Esophagus (tissue), 2 donors: Measurements from ENCODE around the gene SPATS2L. TPM values are rescaled to one million over a fixed set of nuclear protein-coding genes. Genes with fewer than 3 reads are reported as not detected.
A peak's percentile ranks its signal among the peaks of the same experiment; 100 is the strongest.

ENCODE experiments used
- H3K27ac ChIP-seq, 2 donors: one replicate each; pipeline ENCODE4 v1.5.1; 2013; ENCODE audit warnings: low read depth in 2 of 2, mild to moderate bottlenecking in 2 of 2, inconsistent platforms in 1 of 2, low read length in 1 of 2, moderate library complexity in 1 of 2
- H3K27me3 ChIP-seq, 2 donors: one replicate each; pipeline ENCODE4 v1.6.1; 2013; ENCODE audit warnings: low read length in 2 of 2, control low read depth in 1 of 2, mild to moderate bottlenecking in 1 of 2; ENCODE audit not compliant: insufficient read depth in 2 of 2, control insufficient read depth in 1 of 2
- H3K36me3 ChIP-seq, 2 donors: one replicate each; pipeline ENCODE4 v1.6.1; 2013; ENCODE audit warnings: low read length in 1 of 2; ENCODE audit not compliant: control insufficient read depth in 2 of 2, insufficient read depth in 2 of 2
- H3K4me1 ChIP-seq, 2 donors: one replicate each; pipeline ENCODE4 v1.6.1; 2013; ENCODE audit warnings: low read length in 1 of 2; ENCODE audit not compliant: control insufficient read depth in 2 of 2, insufficient read depth in 2 of 2
- H3K4me3 ChIP-seq, 2 donors: one replicate each; pipeline ENCODE4 v1.5.1; 2013; ENCODE audit warnings: low read length in 2 of 2, mild to moderate bottlenecking in 2 of 2, low read depth in 1 of 2, moderate library complexity in 1 of 2
- H3K9me3 ChIP-seq, 2 donors: one replicate each; pipeline ENCODE4 v1.6.1; 2013; ENCODE audit warnings: mild to moderate bottlenecking in 2 of 2, low read depth in 1 of 2, low read length in 1 of 2, moderate library complexity in 1 of 2; ENCODE audit not compliant: control insufficient read depth in 2 of 2, insufficient read depth in 1 of 2
- WGBS, 2 donors: extraction: QIAGEN DNeasy Blood & Tissue Kit; methylation state at CpG; one replicate each; pipeline ENCODE4 v1.1.7; 2013; 5-methylcytosine and 5-hydroxymethylcytosine counted together
- polyA plus RNA-seq, 2 donors: library from polyadenylated mRNA; stranded (reverse); fragments of 200-250 nt; gene quantifications; one replicate each; pipeline ENCODE4 v1.2.3, GENCODE V29; 2013
- donor health status: healthy with polysubstance abuse.
- donor health status: Bipolar disorder and iron deficiency.

Gene SPATS2L
- polyA plus RNA-seq, 2 donors, result 41.2 to 47.5 TPM

DNA sequence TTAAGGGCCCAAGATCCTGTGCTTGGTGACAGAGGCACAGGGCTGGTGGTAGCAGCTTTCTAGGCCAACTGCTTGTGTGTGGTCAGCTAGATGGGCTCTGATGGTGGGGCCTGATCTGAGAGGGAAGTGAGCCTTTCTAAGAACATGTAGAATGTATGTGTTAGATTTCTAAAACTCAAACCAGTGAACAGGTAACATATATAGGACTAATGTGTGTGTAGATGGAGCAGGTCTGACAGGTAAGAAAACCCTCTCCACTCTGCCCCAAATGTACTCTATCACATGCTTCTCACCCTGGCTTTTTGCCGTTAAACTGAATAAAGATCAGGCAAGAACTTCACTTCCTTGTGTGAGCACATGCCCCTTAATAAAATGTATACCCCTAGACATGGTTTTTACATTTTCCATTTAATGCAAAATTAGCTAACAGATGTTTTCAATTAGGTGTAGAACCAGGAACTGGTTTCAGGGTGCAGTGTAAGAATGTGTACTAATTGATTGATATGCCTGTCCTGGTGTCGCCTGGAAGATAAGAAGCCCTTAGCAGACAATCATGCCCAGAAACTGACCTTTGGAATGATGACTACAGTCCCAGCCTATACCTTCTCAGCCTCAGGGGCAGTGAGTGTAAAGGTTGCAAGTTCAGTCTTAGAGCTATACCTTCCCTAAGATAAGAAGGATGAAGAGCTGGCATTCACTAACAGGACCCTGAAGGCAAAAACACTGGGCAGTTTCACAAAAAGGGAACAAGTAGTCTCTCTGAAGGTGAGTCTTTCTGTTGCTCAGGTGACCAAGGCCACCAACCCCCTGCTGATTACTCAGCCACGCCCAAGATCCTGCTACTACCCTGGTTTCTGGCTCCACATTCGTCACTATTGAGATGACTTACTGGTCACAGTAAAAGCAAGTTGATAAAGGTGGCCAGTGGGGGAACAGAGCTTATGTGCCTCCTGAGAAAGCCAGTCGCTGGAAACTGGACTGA lies 71.2 kb downstream of the SPATS2L start:
- no peaks in the 10 kb centered on the region for H3K36me3 ChIP-seq
- H3K27ac ChIP-seq, result peak overlapping the region; percentile 4 to 55
- H3K4me3 ChIP-seq, result no peak overlapping the region
- no peaks in the 10 kb centered on the region for H3K9me3 ChIP-seq
- H3K4me1 ChIP-seq, result peaks cover 2 to 11% of the 10 kb centered on the region in 2 donors
- H3K27me3 ChIP-seq, result no peaks in the 10 kb centered on the region
- WGBS, 2 donors, result 53 to 74% methylated on average over 5 of the region's 5 CpGs

DNA sequence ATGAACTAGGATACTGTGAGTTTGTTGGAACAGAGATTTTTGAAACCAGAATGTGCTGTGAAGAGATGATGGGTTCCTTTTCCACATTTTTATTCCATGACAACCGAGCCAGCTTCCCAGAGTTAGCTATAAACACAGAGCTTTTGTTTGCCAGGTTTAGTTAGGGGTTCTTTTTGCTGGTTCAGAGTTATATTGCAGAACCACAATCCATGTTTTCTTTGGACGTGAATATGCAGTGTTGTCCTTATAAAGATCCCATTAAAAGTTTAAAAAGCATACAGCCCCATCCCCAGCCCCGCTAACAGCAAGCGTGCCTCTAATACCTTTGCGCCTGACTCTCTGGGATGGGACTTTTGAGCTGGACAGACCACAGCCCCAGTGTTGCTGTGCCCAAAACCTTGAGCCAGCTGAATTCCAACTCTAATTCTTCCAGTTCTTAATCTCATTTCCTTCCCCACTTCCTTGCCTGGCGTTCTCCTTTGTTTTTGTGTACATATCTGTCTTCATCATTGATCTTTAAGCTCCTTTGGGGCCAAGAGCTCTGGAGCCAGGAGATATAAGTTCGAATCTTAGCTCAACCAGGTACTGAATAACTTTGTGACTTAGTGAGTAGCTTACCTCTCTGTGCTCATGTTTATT lies 72.3 kb downstream of the SPATS2L start:
- H3K9me3 ChIP-seq, result no peaks in the 10 kb centered on the region
- H3K4me3 ChIP-seq, result no peak overlapping the region
- H3K27me3 ChIP-seq, result no peaks in the 10 kb centered on the region
- H3K4me1 ChIP-seq, result peaks cover 2 to 11% of the 10 kb centered on the region in 2 donors
- H3K36me3 ChIP-seq, result no peaks in the 10 kb centered on the region
- peak overlapping the region in 1 of 2 donors; percentile 25 for H3K27ac ChIP-seq
- 48 to 51% methylated on average over 7 of the region's 7 CpGs for WGBS, 2 donors

DNA sequence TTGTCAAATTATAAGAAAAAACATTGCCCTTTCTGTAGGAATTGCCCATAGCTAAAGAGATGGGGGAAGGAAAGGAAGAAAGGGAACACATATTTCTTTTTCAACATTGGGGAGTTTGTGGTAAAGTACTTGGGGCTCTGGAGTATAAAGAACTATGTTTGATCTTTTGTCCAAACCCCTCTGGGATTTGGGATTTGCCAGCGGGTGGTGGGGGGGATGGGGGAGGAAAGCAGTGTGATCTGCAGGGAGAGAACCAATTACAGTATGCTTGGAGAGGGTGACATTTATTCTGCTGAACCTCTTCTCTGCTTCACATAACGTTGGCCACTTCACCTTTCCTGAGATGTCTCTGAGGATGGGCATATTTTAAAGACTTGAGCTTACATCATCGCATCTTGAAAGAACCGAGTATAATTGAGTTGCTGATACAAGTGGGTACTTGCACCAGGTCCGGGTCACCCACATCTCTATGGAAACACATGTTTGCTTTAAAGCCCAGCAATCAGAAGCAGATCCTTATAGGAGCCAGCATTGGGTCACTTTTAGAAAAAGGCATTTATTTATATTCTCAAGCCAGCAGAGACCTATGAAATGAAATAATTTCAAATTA lies 73.1 kb downstream of the SPATS2L start:
- H3K27me3 ChIP-seq, result no peaks in the 10 kb centered on the region
- H3K36me3 ChIP-seq, result no peaks in the 10 kb centered on the region
- peak overlapping the region in 1 of 2 donors; percentile 25 for H3K27ac ChIP-seq
- no peaks in the 10 kb centered on the region for H3K9me3 ChIP-seq
- WGBS, 2 donors, result 38 to 61% methylated on average over 5 of the region's 5 CpGs
- no peak overlapping the region for H3K4me3 ChIP-seq
- peaks cover 2 to 11% of the 10 kb centered on the region in 2 donors for H3K4me1 ChIP-seq

DNA sequence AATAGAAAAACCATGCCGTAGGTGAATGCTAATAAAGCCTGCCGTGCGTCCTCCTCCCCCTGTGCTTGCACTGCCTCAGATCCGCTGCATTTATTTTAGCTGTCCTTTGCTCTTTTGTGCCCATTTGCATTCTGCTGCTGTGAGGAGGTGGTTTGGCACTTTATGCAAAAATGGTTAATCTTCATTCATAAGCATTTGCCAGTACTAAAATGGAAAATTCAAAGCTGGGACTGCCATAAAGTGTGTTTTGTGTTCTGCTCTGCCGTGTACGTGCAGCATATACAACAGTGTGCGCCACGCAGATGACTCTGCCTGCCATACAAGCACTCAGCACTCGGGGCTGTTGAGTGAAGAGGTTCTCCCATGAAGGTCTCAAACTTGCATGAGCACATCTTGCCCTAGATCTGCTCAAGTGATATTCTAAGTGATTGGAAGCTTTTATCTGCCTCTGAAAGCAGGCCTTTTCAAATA lies 73.6 kb downstream of the SPATS2L start:
- no peak overlapping the region for H3K4me3 ChIP-seq
- H3K27ac ChIP-seq, result no peak overlapping the region
- WGBS, 2 donors, result 73 to 82% methylated on average over 9 of the region's 9 CpGs
- H3K27me3 ChIP-seq, result no peaks in the 10 kb centered on the region
- peaks cover 2 to 11% of the 10 kb centered on the region in 2 donors for H3K4me1 ChIP-seq
- H3K9me3 ChIP-seq, result no peaks in the 10 kb centered on the region
- no peaks in the 10 kb centered on the region for H3K36me3 ChIP-seq

DNA sequence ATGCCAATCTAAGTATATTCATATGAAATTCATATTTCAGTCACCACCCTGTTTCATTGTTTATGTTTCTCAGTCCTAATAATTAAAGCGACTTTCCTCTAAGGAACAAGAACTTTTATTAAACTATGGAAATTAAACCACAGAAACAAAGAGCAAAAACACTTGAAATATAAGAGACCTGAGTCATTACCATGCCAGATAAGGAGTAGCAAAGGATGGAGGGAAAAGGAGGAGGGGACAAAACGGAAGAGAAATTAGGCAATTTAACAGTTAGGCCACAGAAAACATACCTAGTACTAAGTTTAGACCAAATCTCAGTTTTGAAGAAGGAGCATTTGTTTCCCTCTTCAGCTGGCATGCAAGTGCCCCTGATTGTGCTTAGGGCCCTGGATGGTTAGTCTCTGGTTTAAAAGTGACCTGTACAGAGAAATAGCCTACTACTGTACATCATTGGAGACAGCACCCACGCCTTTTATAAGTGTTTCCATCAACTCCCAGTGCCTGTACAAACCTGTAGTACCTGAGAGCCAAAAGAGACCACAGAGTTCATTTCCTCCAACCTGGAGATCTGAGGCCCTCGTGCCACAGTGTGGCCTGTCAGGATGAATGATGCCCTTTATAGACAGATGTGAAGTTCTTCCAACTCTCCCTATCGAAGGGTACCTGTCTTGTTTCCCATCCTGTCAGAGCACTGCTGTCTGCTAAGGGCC lies 74.5 kb downstream of the SPATS2L start:
- peaks cover 2 to 11% of the 10 kb centered on the region in 2 donors for H3K4me1 ChIP-seq
- H3K36me3 ChIP-seq, result no peaks in the 10 kb centered on the region
- no peaks in the 10 kb centered on the region for H3K27me3 ChIP-seq
- H3K9me3 ChIP-seq, result no peaks in the 10 kb centered on the region
- 63 to 68% methylated on average over 5 of the region's 5 CpGs for WGBS, 2 donors
- peak overlapping the region in 1 of 2 donors; percentile 31 for H3K27ac ChIP-seq
- H3K4me3 ChIP-seq, result no peak overlapping the region

DNA sequence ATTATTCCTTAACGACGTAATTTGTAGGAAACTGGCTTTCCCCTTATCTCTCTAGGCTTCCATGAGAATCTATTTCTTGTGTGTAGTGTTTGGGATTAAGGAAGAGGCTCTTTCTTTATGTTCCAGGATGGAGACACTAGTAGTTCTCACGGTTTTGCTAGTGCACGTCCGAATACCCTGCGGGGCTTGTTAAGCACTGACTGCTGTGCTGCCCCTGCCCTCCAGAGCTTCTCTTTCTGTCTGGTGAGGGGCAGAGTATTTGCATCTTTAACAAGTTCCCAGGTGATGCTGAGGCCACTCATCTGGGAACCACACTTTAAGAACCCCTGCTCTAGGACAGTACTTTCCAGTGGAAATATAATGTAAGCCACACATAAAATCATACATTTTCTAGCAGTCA lies 76.4 kb downstream of the SPATS2L start:
- no peaks in the 10 kb centered on the region for H3K9me3 ChIP-seq
- WGBS, 2 donors, result 92% methylated on average over 6 of the region's 6 CpGs
- H3K27me3 ChIP-seq, result no peaks in the 10 kb centered on the region
- H3K4me1 ChIP-seq, result peaks cover 2 to 8% of the 10 kb centered on the region in 2 donors
- H3K27ac ChIP-seq, result peak overlapping the region in 1 of 2 donors; percentile 41
- H3K36me3 ChIP-seq, result no peaks in the 10 kb centered on the region
- no peak overlapping the region for H3K4me3 ChIP-seq

DNA sequence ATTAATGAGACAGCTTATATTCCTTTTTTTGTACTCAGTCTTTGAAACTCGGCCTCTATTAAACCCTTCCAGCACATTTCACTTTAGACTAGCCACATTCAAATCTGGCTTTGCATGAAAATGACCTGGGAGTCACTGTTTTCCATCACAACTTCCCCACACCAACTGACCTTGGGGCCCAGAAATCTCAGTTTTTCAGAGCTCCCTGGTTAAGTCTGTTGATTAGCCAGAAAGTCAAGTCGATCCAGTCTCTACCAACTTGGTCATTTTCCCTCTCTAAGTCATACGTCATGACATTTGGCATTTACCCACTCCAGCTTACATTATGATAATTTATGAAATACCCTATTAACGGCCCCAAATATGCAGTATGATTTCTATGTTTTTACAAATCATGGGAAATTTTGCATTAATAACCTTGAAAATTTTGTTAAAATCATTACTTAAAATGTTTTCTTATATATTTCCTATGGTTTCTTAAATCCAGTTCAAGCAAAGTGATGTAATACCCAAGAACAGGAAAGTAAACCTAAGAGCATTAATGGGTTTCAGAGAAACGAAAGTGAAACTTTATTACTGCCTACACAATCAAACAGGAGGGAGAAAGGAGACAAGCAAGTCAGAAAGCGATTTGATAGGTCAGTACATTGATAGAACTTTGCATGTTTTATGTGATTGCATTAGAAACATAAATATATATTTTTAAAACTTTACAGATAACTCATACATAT lies 77.1 kb downstream of the SPATS2L start:
- Histone ChIP-seq H3K4me3 (no peak overlapping the region), H3K9me3 (no peaks in the 10 kb centered on the region), H3K4me1 (peaks cover 2 to 5% of the 10 kb centered on the region in 2 donors)

DNA sequence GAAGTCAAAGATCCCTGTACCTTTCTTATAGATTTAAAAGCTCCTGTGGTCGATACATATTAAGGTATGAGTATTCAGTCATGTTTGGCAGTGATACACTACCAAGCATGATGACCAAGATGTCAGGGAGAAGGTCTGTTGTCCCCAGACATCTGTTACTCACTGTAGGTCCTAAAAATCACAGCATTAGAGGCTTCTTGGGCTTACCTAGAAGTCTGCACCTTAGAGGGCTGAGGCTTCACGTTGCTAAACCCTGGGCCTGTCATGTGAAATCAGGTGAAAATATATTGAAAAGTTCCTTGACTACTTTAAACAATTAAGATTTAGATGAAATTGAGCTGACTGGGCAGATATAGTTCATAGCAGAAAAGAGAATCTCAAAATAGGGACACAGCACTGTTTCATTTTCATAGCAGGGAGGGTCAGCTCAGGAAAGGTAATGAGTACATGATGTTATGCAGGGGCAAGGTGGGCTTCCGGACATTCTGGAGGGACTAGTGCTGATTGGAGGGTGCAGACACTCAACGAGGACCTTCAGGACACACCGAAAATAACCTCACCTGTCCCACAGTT lies 78.7 kb downstream of the SPATS2L start:
- Histone ChIP-seq H3K9me3 (no peaks in the 10 kb centered on the region), H3K36me3 (peaks cover 0 to 1% of the 10 kb centered on the region in 2 donors), H3K4me3 (no peak overlapping the region), H3K27me3 (no peaks in the 10 kb centered on the region), H3K4me1 (peaks cover 0 to 5% of the 10 kb centered on the region in 2 donors), H3K27ac (no peak overlapping the region)
- 94 to 96% methylated on average over 5 of the region's 5 CpGs for WGBS, 2 donors

More for the DNA sequence above, 77.1 kb downstream of the SPATS2L start:
- 30% methylated on average over 6 of the region's 6 CpGs for WGBS, 2 donors
- Histone ChIP-seq H3K27me3 (no peaks in the 10 kb centered on the region), H3K27ac (no peak overlapping the region), H3K36me3 (no peaks in the 10 kb centered on the region)
